ENCODE measurements around the gene CCDC183.
"Not testable (repeated sequence)": the region's sequence is repeated elsewhere in the genome, so short reads cannot be mapped to it uniquely, and the experiment has no call there.

CCDC183 gene

GRCh38 chr9:136760834-136761544 lies 35.1 kb upstream of the CCDC183 start:
- DNase-seq: not testable (repeated sequence)

GRCh38 chr9:136761545-136761981 lies 34.6 kb upstream of the CCDC183 start:
- no peak for DNase-seq

- DNase-seq: no peak
These were observed 33.9 kb upstream of the CCDC183 start for GRCh38 chr9:136762221-136762691.

- DNase-seq: peak; percentile 40
These were observed 33.1 kb upstream of the CCDC183 start for GRCh38 chr9:136762915-136763648.

- no peak for DNase-seq
These were observed 32.5 kb upstream of the CCDC183 start for GRCh38 chr9:136763649-136764035.

- DNase-seq: peak; percentile 62
These were observed 31.7 kb upstream of the CCDC183 start, which contains the start of gene LCN15 for GRCh38 chr9:136764301-136764891. Gene LCN15 (minus strand): TSS chr9:136764518. CDS start chr9:136764488, 30 bp downstream.

- DNase-seq: no peak
These were observed 31.1 kb upstream of the CCDC183 start for GRCh38 chr9:136765041-136765440.

GRCh38 chr9:136765745-136766409 lies 30.3 kb upstream of the CCDC183 start:
- not testable (repeated sequence) for DNase-seq

GRCh38 chr9:136766410-136767120 lies 29.6 kb upstream of the CCDC183 start:
- DNase-seq: peak; percentile 81

GRCh38 chr9:136769710-136770191 lies 26.4 kb upstream of the CCDC183 start:
- DNase-seq: no peak

- no peak for DNase-seq
These were observed 24.2 kb upstream of the CCDC183 start for GRCh38 chr9:136771907-136772415.

- DNase-seq: peak; percentile 17
These were observed 22.6 kb upstream of the CCDC183 start for GRCh38 chr9:136773386-136774044.

- DNase-seq: no peak
These were observed 21.6 kb upstream of the CCDC183 start for GRCh38 chr9:136774416-136775045.

- DNase-seq: no peak
These were observed 20.9 kb upstream of the CCDC183 start for GRCh38 chr9:136775191-136775590.

- DNase-seq: no peak
These were observed 19.2 kb upstream of the CCDC183 start for GRCh38 chr9:136776947-136777346.

GRCh38 chr9:136777359-136777758 lies 18.8 kb upstream of the CCDC183 start:
- no peak for DNase-seq

- DNase-seq: no peak
These were observed 16.3 kb upstream of the CCDC183 start for GRCh38 chr9:136779808-136780207.

GRCh38 chr9:136782452-136782851 lies 13.7 kb upstream of the CCDC183 start:
- no peak for DNase-seq

- no peak for DNase-seq
These were observed 11.7 kb upstream of the CCDC183 start for GRCh38 chr9:136784249-136784996.

- DNase-seq: no peak
These were observed 11.2 kb upstream of the CCDC183 start for GRCh38 chr9:136784997-136785361.
